NCI-H524 treated with DMSO at 0.1 percent for 48 hours (cell line): ENCODE data around the gene AGPAT3.

Source experiments
- DNase-seq: peaks from one replicate; lab custom pipeline; 2025; lab: John Stamatoyannopoulos, UW

Gene AGPAT3

DNA sequence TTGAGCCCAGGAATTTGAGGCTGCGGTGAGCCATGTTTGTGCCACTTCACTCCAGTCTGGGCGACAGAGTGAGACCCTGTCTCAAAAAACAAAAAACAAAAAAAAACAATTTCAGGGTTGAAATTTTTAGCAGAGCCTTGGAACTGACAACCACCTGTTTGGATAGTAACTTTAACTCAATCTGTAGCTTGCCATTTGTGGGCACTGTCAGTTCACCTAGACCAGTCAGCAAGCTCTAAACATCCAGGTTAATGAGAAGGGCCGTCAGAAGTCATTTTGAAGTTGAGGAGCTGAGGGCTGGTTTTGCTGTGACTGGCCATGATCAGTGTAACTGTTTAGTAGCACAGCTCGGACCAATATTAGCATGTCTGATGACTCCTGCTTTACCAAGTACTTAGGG, 155.5 kb downstream of the AGPAT3 start:
- DNase-seq = peak; percentile 68

DNA sequence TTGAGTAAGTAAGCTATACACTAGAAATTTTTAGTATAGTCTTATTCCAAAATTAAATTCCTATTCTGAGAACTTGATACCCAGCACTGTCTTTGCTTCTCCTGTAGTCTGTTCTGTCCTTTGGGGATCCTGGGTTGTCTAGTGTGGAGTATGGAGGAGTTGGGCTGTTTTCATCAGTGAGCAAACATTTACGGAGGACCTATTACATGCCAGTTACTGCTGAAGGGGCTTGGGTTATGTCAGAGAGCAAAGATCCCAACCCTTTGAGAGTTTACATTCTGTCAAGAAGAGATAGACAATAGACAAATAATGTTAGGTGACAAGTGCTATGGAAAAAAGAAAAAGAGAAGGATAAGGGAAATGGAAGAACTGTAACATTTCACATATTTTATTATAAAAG, 156.0 kb downstream of the AGPAT3 start:
- no peak for DNase-seq

DNA sequence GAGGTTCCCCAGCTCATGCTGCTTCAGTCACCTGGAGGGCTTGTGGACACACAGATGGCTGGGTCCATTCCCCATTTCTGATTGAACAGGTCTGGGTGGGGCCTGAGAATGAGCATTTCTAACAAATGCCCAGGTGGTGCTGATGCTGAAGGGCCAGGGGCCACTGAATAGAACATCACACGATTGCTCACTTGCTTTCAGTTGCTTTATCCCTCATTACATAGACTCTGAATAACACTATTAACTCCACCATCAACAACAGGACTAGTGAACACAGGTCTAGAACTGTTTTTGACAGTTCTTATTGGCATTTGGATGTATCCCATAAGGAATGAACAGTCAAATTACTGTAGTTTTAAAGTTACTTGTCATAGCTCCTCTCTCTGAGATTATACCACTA, 159.2 kb downstream of the AGPAT3 start:
- no peak for DNase-seq

DNA sequence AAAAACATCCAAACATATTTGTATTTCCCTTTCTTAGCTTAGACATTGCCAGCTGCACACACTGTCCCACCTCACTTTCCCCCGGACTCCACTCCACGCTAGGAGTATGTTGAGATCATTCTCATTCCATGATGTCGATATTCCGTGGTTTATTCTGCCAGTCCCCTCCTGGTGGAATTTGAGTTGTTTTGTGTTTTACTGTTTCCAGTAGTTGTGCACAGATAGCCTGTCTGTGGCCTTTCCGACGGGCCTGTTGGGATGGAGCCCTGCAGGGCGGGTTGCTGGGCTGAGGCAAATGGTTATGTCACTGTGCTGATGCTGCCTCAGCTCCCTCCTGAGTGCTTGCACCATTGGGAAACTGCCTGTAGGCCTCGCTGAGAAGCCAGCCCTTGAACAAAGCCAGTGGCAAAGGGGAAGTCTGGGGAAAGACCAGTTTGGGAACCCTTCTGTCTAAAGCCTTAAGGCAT, 159.9 kb downstream of the AGPAT3 start:
- DNase-seq = no peak

DNA sequence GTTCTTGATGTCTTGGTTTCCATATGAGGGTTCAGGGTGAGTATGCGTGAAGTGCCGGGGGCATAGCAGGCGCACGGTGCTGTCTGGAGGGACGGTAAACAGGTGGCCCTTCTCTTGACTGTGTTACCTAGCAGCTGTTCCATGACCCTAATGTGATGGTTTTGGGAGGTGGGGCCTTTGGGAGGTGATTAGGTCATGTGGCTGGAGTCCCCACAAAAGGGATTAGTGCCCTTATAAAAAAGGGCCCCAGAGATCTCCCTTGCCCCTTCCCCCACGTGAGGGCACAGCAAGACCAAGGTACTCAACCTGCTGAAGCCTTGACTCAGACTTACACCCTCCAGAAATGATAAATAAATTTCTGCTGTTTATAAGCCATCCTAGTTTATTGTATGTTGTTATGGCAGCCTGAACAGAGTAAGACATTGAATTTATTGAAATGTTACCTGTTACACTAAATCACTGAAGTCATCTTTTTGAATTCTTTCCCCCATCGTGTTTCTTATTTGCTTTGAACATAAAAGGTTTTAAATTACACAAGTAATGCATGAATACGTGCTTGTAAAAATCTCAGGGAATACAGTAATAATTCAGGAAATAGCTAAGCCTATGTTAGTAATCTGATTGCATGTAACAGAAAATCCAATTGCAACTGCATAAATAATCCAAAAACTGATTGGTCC, 162.7 kb downstream of the AGPAT3 start:
- DNase-seq = no peak

DNA sequence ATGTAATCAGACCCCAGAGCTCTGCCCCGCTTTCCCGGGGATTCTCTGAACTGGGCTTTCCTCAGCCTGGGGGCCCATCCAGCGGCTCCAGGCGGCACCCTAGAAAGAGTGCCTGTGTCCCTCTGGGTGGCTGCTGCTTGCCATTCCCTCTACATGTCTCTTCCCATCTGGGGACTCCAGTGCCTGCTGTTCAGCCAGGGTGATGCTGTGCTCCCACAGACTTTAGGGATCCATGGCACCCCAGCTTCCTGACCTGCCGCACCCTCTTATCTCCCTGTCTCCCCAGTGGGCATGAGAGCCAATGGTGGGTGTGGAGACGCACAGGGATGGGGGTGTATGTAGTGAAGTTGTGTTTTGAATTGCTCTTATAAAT, 163.2 kb downstream of the AGPAT3 start:
- no peak for DNase-seq

DNA sequence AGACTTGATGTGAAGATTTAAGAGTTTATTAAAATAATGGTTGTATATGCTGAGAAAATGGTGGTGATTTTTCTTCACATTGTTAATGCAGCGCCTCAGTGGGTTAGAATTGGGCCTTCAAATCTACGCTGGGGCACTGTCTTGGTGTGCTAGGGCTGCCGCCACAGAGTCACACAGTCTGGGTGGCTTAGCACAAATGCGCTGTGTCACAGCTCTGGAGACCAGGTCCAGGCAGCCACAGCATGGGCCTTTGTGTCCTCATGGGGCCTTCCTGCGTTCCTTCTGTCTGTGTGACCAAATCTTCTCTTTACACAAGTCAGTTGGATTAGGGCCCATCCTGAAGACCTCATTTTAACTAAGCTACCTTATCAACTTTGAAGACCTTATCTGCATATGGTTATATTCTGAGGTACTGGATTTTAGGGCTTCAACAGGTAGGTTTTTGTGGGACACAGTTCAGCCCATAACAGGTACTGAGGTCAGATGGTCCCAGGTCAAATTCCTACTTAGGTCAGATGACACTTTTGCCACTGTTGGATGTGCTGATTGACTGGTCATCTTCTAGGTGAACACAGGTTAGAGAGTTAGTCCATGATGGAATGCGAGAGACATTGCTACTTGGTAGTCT, 164.6 kb downstream of the AGPAT3 start:
- no peak for DNase-seq

DNA sequence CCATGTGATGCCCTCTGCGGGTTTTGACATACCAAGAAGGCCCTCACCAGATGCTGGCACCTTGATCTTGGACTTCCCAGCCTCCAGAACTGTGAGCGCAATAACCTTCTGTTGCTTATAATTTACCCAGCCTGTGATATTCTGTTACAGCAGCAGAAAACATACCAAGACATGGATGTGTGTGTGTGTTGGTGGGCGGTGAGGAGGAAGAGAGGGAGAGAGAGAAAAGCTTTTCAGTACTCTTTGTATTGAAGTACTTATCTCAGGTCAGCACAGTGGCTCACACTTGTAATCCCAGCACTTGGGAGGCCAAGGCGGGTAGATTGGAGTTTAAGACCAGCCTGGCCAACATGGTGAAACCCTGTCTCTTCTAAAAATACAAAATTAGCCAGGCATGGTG, 170.2 kb downstream of the AGPAT3 start:
- no peak for DNase-seq
